ENCODE results near the gene SMIM43. TPM values are rescaled to one million over a fixed set of nuclear protein-coding genes. Genes with fewer than 3 reads are reported as not detected.

SMIM43 gene
- total RNA-seq, 1 donor from 2014 or later, result not detected

DNA sequence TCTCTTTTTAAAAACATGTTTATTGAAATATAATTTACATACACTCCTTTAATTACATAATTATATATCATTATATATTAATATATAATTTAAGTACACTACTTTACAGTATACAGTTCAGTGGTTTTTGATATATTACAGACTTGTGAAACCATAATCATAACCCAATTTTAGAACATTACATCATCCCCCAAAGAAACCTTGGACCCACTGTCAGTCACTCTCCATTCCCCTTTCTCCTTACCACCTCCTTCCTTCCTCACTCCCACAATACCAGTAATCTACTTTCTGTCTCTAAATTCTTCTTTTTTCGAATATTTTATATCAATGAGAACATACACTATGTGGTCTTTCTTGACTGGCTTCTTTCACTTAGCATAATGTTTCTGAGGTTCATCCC is 18.2 kb upstream of the SMIM43 start:
- Histone ChIP-seq H3K9me3 (no peaks in the 10 kb centered on the region), H3K4me1 (no peaks in the 10 kb centered on the region), H3K27ac (no peak overlapping the region), H3K36me3 (no peaks in the 10 kb centered on the region), H3K4me3 (no peak overlapping the region), H3K27me3 (no peaks in the 10 kb centered on the region)
- DNase-seq (ENCODE audit: low spot score in 2 of 2), result no peak
- TF ChIP-seq, protein P1, sequence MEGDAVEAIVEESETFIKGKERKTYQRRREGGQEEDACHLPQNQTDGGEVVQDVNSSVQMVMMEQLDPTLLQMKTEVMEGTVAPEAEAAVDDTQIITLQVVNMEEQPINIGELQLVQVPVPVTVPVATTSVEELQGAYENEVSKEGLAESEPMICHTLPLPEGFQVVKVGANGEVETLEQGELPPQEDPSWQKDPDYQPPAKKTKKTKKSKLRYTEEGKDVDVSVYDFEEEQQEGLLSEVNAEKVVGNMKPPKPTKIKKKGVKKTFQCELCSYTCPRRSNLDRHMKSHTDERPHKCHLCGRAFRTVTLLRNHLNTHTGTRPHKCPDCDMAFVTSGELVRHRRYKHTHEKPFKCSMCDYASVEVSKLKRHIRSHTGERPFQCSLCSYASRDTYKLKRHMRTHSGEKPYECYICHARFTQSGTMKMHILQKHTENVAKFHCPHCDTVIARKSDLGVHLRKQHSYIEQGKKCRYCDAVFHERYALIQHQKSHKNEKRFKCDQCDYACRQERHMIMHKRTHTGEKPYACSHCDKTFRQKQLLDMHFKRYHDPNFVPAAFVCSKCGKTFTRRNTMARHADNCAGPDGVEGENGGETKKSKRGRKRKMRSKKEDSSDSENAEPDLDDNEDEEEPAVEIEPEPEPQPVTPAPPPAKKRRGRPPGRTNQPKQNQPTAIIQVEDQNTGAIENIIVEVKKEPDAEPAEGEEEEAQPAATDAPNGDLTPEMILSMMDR (IDR thresholded peaks at IDR 0.05), result no peak
- intact Hi-C loops (cut with DNase I), result no loop called here

DNA sequence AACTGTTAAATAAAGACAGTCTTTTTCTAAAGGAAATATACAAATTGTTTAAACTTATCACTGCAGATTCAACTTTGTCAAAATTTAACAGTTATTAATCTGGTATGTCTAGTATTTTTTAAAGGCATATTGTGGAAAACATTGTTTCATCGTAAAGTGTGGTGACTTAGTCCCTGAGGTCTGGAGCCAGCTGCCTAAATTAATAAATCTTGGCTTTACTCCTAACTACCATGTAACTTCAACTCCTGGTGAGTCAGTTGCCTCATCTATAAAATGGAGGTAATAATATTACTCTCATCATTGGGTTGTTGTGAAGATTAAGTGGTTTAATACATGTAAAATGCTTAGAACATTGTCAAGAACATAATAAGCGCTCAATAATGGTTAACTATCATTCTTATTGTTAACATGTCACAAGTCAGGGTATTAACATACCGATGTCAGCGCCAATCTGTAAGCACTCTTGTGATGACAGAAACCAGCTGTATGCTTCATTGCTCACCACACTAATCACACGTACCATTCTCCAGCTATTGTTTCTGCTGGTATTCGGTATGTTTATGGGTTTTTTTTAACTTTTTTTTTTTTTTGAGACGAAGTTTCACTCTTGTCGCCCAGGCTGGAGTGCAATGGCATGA is 14.1 kb upstream of the SMIM43 start:
- H3K27me3 ChIP-seq, result no peaks in the 10 kb centered on the region
- no peak overlapping the region for H3K4me3 ChIP-seq
- H3K9me3 ChIP-seq, result no peaks in the 10 kb centered on the region
- no peak overlapping the region for H3K27ac ChIP-seq
- no peaks in the 10 kb centered on the region for H3K4me1 ChIP-seq
- TF ChIP-seq, protein P1 (IDR thresholded peaks at IDR 0.05), result no peak
- no peaks in the 10 kb centered on the region for H3K36me3 ChIP-seq
- DNase-seq (ENCODE audit: low spot score in 2 of 2), result no peak
- intact Hi-C loops (cut with DNase I), result no loop called here

GRCh38 chr4:121777625-121778024 is 12.7 kb upstream of the SMIM43 start:
- Histone ChIP-seq H3K9me3 (no peaks in the 10 kb centered on the region), H3K4me1 (no peaks in the 10 kb centered on the region), H3K27ac (no peak overlapping the region), H3K4me3 (no peak overlapping the region), H3K36me3 (no peaks in the 10 kb centered on the region), H3K27me3 (no peaks in the 10 kb centered on the region)
- TF ChIP-seq, protein P1 (IDR thresholded peaks at IDR 0.05), result no peak
- intact Hi-C loops (cut with DNase I), result no loop called here
- DNase-seq (ENCODE audit: low spot score in 2 of 2), result no peak

GRCh38 chr4:121776610-121777401 is 11.8 kb upstream of the SMIM43 start:
- TF ChIP-seq, protein P1 (IDR thresholded peaks at IDR 0.05), result no peak
- Histone ChIP-seq H3K27me3 (no peaks in the 10 kb centered on the region), H3K27ac (no peak overlapping the region), H3K9me3 (no peaks in the 10 kb centered on the region), H3K36me3 (no peaks in the 10 kb centered on the region), H3K4me1 (no peaks in the 10 kb centered on the region), H3K4me3 (no peak overlapping the region)
- intact Hi-C loops (cut with DNase I), result no loop called here
- DNase-seq (ENCODE audit: low spot score in 2 of 2), result no peak

DNA sequence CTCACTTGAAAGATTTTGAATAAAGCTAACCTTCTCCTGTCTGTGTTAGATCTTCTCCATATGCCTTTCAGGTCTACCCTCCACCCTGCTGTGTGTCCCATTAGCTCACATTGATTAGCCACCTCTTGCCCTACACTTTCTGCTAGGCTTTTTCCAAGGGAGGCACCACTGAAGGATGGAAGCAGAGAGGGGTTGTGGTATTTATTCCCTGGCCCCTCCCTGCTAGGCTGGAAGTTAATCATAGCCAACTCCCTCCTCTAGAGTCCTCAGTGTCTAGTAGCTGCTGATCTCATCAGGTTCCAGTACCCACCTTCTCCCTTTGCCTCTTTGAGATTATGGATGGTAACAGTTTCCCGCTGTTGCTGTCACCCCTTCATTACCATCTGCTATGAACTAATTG is 8.9 kb upstream of the SMIM43 start:
- no peaks in the 10 kb centered on the region for H3K4me1 ChIP-seq
- H3K27me3 ChIP-seq, result no peaks in the 10 kb centered on the region
- TF ChIP-seq, protein P1 (IDR thresholded peaks at IDR 0.05), result no peak
- no peaks in the 10 kb centered on the region for H3K9me3 ChIP-seq
- no peak overlapping the region for H3K4me3 ChIP-seq
- no peaks in the 10 kb centered on the region for H3K36me3 ChIP-seq
- intact Hi-C loops (cut with DNase I), result no loop called here
- no peak for DNase-seq (ENCODE audit: low spot score in 2 of 2)
- H3K27ac ChIP-seq, result no peak overlapping the region
